MM.1S (cell line): ENCODE measurements around the gene PPP2R2D.

Experiments
- DNase-seq: peaks from one replicate; pipeline ENCODE4 v3.0.0-alpha.2; 2015
- H2AFZ ChIP-seq: fragments of 300-600 bp; sonication (generic); 2 replicates; pipeline ENCODE4 v1.6.0; 2016; ENCODE audit warnings: antibody characterized with exemption, low read length
- H3F3A ChIP-seq: fragments of 300-600 bp; sonication (generic); 2 replicates; pipeline ENCODE4 v1.6.1; 2016; ENCODE audit warnings: mild to moderate bottlenecking, antibody characterized with exemption, low read length, moderate library complexity, mixed read lengths; ENCODE audit not compliant: insufficient read depth
- H3K27ac ChIP-seq: fragments of 300-600 bp; sonication (generic); 2 replicates; pipeline ENCODE4 v1.5.1; 2016; ENCODE audit warnings: mild to moderate bottlenecking, low read length
- H3K27me3 ChIP-seq: fragments of 300-600 bp; sonication (generic); replicated peaks from 2 replicates; pipeline ENCODE4 v1.6.0; 2016; ENCODE audit warnings: low read length; ENCODE audit not compliant: insufficient read depth
- H3K36me3 ChIP-seq: fragments of 300-600 bp; sonication (generic); replicated peaks from 2 replicates; pipeline ENCODE4 v1.6.1; 2016; ENCODE audit warnings: mild to moderate bottlenecking, low read length, mixed read lengths; ENCODE audit not compliant: insufficient read depth
- H3K4me1 ChIP-seq: fragments of 300-600 bp; sonication (generic); 2 replicates; pipeline ENCODE4 v1.6.1; 2016; ENCODE audit warnings: low read length, mixed read lengths
- H3K4me2 ChIP-seq: fragments of 300-600 bp; sonication (generic); 2 replicates; pipeline ENCODE4 v1.6.0; 2016; ENCODE audit warnings: low read depth, low read length
- H3K4me3 ChIP-seq: fragments of 300-600 bp; sonication (generic); 2 replicates; pipeline ENCODE4 v1.5.1; 2016; ENCODE audit warnings: low read length, mixed read lengths
- H3K79me2 ChIP-seq: fragments of 300-600 bp; sonication (generic); 2 replicates; pipeline ENCODE4 v1.6.1; 2016; ENCODE audit warnings: mixed run types, low read length, mixed read lengths
- H3K9ac ChIP-seq: fragments of 300-600 bp; sonication (generic); 2 replicates; pipeline ENCODE4 v1.6.1; 2016; ENCODE audit warnings: low read length, mixed read lengths
- H3K9me2 ChIP-seq: fragments of 300-600 bp; sonication (generic); replicated peaks from 2 replicates; pipeline ENCODE4 v1.6.1; 2016; ENCODE audit warnings: mild to moderate bottlenecking, low read length, mixed read lengths; ENCODE audit not compliant: insufficient read depth
- H3K9me3 ChIP-seq: fragments of 300-600 bp; sonication (generic); replicated peaks from 2 replicates; pipeline ENCODE4 v1.6.1; 2016; ENCODE audit warnings: mild to moderate bottlenecking, low read length, mixed read lengths; ENCODE audit not compliant: insufficient read depth
- H4K20me1 ChIP-seq: fragments of 300-600 bp; sonication (generic); 2 replicates; pipeline ENCODE4 v1.6.1; 2016; ENCODE audit warnings: mild to moderate bottlenecking, low read length, moderate library complexity, mixed read lengths; ENCODE audit not compliant: insufficient read depth
- CTCF ChIP-seq: fragments of 300-600 bp; sonication (generic); IDR thresholded peaks from 2 replicates; pipeline ENCODE4 v1.5.1; 2016; ENCODE audit warnings: antibody characterized with exemption, low read length, mixed read lengths
- EZH2 ChIP-seq: fragments of 300-600 bp; sonication (generic); optimal IDR thresholded peaks from 2 replicates; pipeline ENCODE3; 2017; ENCODE audit warnings: low read depth, mild to moderate bottlenecking, antibody characterized with exemption, low read length, mixed read lengths
- EZH2phosphoT487 ChIP-seq: fragments of 300-600 bp; sonication (generic); IDR thresholded peaks from 2 replicates; pipeline ENCODE4 v1.6.1; 2018; ENCODE audit warnings: antibody characterized with exemption, low read length

Gene PPP2R2D

DNA sequence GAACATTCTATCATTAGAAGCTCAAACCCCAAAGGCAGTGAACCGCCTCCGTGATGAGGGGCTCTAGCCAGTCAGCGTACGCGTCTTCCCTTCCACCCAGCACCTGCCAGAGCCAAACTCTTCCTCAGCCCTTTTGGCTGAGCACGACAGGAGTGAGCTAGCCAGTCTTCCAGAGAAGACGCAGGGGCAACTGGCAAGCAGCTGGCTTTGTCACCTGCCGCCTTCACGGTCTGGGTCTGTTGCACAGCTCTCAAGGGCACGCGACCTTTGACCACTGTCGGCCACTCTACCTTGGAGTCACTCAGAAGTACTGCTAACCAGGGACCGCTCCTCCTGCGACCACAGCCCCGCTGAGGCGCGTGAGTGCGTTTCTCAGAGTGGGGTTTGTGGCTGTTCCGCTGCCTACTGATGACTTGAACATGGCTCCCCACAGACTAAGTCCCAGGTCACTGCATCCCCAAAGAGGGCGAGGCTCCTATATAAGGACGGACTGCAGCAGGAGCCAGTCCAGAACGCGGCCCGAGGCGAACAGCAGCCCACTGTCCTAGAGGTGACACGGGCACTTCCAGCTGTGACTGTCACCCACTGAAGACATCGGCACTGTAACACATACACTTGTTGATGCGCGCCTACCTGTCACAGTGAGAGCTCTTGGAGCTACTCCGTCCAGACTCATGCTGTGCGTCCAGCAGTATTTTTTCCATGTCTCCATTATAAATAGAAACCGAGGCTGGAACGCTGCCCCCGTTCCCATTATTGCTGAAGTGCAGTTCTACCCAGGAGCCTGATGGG, 72.5 kb downstream of the PPP2R2D start:
- Histone ChIP-seq H3K9me2 (no peaks in the 10 kb centered on the region), H3K4me2 (no peak overlapping the region), H3K9ac (no peak overlapping the region), H3K9me3 (no peaks in the 10 kb centered on the region), H3K27me3 (no peaks in the 10 kb centered on the region), H3K36me3 (no peaks in the 10 kb centered on the region), H3K27ac (no peak overlapping the region), H3F3A (no peaks in the 10 kb centered on the region), H3K79me2 (no peaks in the 10 kb centered on the region), H3K4me1 (no peaks in the 10 kb centered on the region), H4K20me1 (no peaks in the 10 kb centered on the region), H2AFZ (no peak overlapping the region), H3K4me3 (no peak overlapping the region)
- DNase-seq, result no peak
- no peak for TF ChIP-seq EZH2phosphoT487
- TF ChIP-seq EZH2, result no peak
- TF ChIP-seq CTCF, result no peak

- H3K4me1 ChIP-seq, result no peaks in the 10 kb centered on the region
- no peaks in the 10 kb centered on the region for H3K9me2 ChIP-seq
- no peak overlapping the region for H2AFZ ChIP-seq
- no peak overlapping the region for H3K27ac ChIP-seq
- no peak overlapping the region for H3K4me3 ChIP-seq
- H3K9me3 ChIP-seq, result no peaks in the 10 kb centered on the region
- H3K9ac ChIP-seq, result no peak overlapping the region
- TF ChIP-seq EZH2, result no peak
- TF ChIP-seq EZH2phosphoT487, result no peak
- no peak for TF ChIP-seq CTCF
- H3K27me3 ChIP-seq, result no peaks in the 10 kb centered on the region
- no peaks in the 10 kb centered on the region for H3F3A ChIP-seq
- H4K20me1 ChIP-seq, result no peaks in the 10 kb centered on the region
- no peaks in the 10 kb centered on the region for H3K36me3 ChIP-seq
- no peak for DNase-seq
- H3K4me2 ChIP-seq, result no peak overlapping the region
- no peaks in the 10 kb centered on the region for H3K79me2 ChIP-seq
Measured at GRCh38 chr10:131974034-131974817, 73.4 kb downstream of the PPP2R2D start.

- Histone ChIP-seq H4K20me1 (no peaks in the 10 kb centered on the region), H3K36me3 (no peaks in the 10 kb centered on the region), H3K4me1 (no peaks in the 10 kb centered on the region), H2AFZ (no peak overlapping the region), H3K4me3 (no peak overlapping the region), H3F3A (no peaks in the 10 kb centered on the region), H3K9me3 (no peaks in the 10 kb centered on the region), H3K27me3 (0 out of 2 replicates have a peak, but pooled peaks cover 4% of the 10 kb centered on the region), H3K27ac (no peak overlapping the region), H3K9me2 (no peaks in the 10 kb centered on the region), H3K9ac (no peak overlapping the region), H3K79me2 (no peaks in the 10 kb centered on the region), H3K4me2 (no peak overlapping the region)
- TF ChIP-seq CTCF (no peak), EZH2 (no peak), EZH2phosphoT487 (no peak)
- no peak for DNase-seq
Measured at GRCh38 chr10:131975003-131975402, 74.2 kb downstream of the PPP2R2D start.
